MM.1S (cell line): Measurements from ENCODE around the gene DCUN1D1.

Experiments used
- DNase-seq: peaks from one replicate; pipeline ENCODE4 v3.0.0-alpha.2; 2015
- H2AFZ ChIP-seq: fragments of 300-600 bp; sonication (generic); 2 replicates; pipeline ENCODE4 v1.6.0; 2016; ENCODE audit warnings: antibody characterized with exemption, low read length
- H3F3A ChIP-seq: fragments of 300-600 bp; sonication (generic); 2 replicates; pipeline ENCODE4 v1.6.1; 2016; ENCODE audit warnings: mild to moderate bottlenecking, antibody characterized with exemption, low read length, moderate library complexity, mixed read lengths; ENCODE audit not compliant: insufficient read depth
- H3K27ac ChIP-seq: fragments of 300-600 bp; sonication (generic); 2 replicates; pipeline ENCODE4 v1.5.1; 2016; ENCODE audit warnings: mild to moderate bottlenecking, low read length
- H3K27me3 ChIP-seq: fragments of 300-600 bp; sonication (generic); replicated peaks from 2 replicates; pipeline ENCODE4 v1.6.0; 2016; ENCODE audit warnings: low read length; ENCODE audit not compliant: insufficient read depth
- H3K36me3 ChIP-seq: fragments of 300-600 bp; sonication (generic); replicated peaks from 2 replicates; pipeline ENCODE4 v1.6.1; 2016; ENCODE audit warnings: mild to moderate bottlenecking, low read length, mixed read lengths; ENCODE audit not compliant: insufficient read depth
- H3K4me1 ChIP-seq: fragments of 300-600 bp; sonication (generic); 2 replicates; pipeline ENCODE4 v1.6.1; 2016; ENCODE audit warnings: low read length, mixed read lengths
- H3K4me2 ChIP-seq: fragments of 300-600 bp; sonication (generic); 2 replicates; pipeline ENCODE4 v1.6.0; 2016; ENCODE audit warnings: low read depth, low read length
- H3K4me3 ChIP-seq: fragments of 300-600 bp; sonication (generic); 2 replicates; pipeline ENCODE4 v1.5.1; 2016; ENCODE audit warnings: low read length, mixed read lengths
- H3K79me2 ChIP-seq: fragments of 300-600 bp; sonication (generic); 2 replicates; pipeline ENCODE4 v1.6.1; 2016; ENCODE audit warnings: mixed run types, low read length, mixed read lengths
- H3K9ac ChIP-seq: fragments of 300-600 bp; sonication (generic); 2 replicates; pipeline ENCODE4 v1.6.1; 2016; ENCODE audit warnings: low read length, mixed read lengths
- H3K9me2 ChIP-seq: fragments of 300-600 bp; sonication (generic); replicated peaks from 2 replicates; pipeline ENCODE4 v1.6.1; 2016; ENCODE audit warnings: mild to moderate bottlenecking, low read length, mixed read lengths; ENCODE audit not compliant: insufficient read depth
- H3K9me3 ChIP-seq: fragments of 300-600 bp; sonication (generic); replicated peaks from 2 replicates; pipeline ENCODE4 v1.6.1; 2016; ENCODE audit warnings: mild to moderate bottlenecking, low read length, mixed read lengths; ENCODE audit not compliant: insufficient read depth
- H4K20me1 ChIP-seq: fragments of 300-600 bp; sonication (generic); 2 replicates; pipeline ENCODE4 v1.6.1; 2016; ENCODE audit warnings: mild to moderate bottlenecking, low read length, moderate library complexity, mixed read lengths; ENCODE audit not compliant: insufficient read depth
- CTCF ChIP-seq: fragments of 300-600 bp; sonication (generic); IDR thresholded peaks from 2 replicates; pipeline ENCODE4 v1.5.1; 2016; ENCODE audit warnings: antibody characterized with exemption, low read length, mixed read lengths
- EZH2 ChIP-seq: fragments of 300-600 bp; sonication (generic); optimal IDR thresholded peaks from 2 replicates; pipeline ENCODE3; 2017; ENCODE audit warnings: low read depth, mild to moderate bottlenecking, antibody characterized with exemption, low read length, mixed read lengths
- EZH2phosphoT487 ChIP-seq: fragments of 300-600 bp; sonication (generic); IDR thresholded peaks from 2 replicates; pipeline ENCODE4 v1.6.1; 2018; ENCODE audit warnings: antibody characterized with exemption, low read length

Gene DCUN1D1

GRCh38 chr3:182936918-182937285 is 43.4 kb downstream of the DCUN1D1 start:
- Histone ChIP-seq H3K4me2 (no peak overlapping the region), H3K9ac (no peak overlapping the region), H3K36me3 (no peaks in the 10 kb centered on the region), H3K9me2 (no peaks in the 10 kb centered on the region), H3K4me3 (no peak overlapping the region), H3K79me2 (no peaks in the 10 kb centered on the region), H3K27ac (no peak overlapping the region), H3K9me3 (no peaks in the 10 kb centered on the region), H2AFZ (no peak overlapping the region), H3F3A (no peaks in the 10 kb centered on the region), H3K4me1 (peaks cover 12% of the 10 kb centered on the region), H4K20me1 (no peaks in the 10 kb centered on the region), H3K27me3 (no peaks in the 10 kb centered on the region)
- no peak for DNase-seq
- TF ChIP-seq CTCF (no peak), EZH2 (no peak), EZH2phosphoT487 (no peak)

GRCh38 chr3:182936239-182936917 is 44.0 kb downstream of the DCUN1D1 start:
- Histone ChIP-seq H3K4me3 (no peak overlapping the region), H3K4me2 (no peak overlapping the region), H3K27ac (no peak overlapping the region)

GRCh38 chr3:182935803-182936202 is 44.5 kb downstream of the DCUN1D1 start:
- no peak for DNase-seq

More at GRCh38 chr3:182936239-182936917, 44.0 kb downstream of the DCUN1D1 start:
- DNase-seq, result no peak
- no peaks in the 10 kb centered on the region for H3K9me2 ChIP-seq
- no peak overlapping the region for H3K9ac ChIP-seq
- no peaks in the 10 kb centered on the region for H3K27me3 ChIP-seq
- H3K79me2 ChIP-seq, result no peaks in the 10 kb centered on the region
- H3F3A ChIP-seq, result no peaks in the 10 kb centered on the region
- H4K20me1 ChIP-seq, result no peaks in the 10 kb centered on the region
- H3K36me3 ChIP-seq, result no peaks in the 10 kb centered on the region
- TF ChIP-seq CTCF, result no peak
- no peak for TF ChIP-seq EZH2
- no peak for TF ChIP-seq EZH2phosphoT487
- H2AFZ ChIP-seq, result no peak overlapping the region
- H3K9me3 ChIP-seq, result no peaks in the 10 kb centered on the region
- H3K4me1 ChIP-seq, result peaks cover 12% of the 10 kb centered on the region

More at GRCh38 chr3:182935803-182936202, 44.5 kb downstream of the DCUN1D1 start:
- Histone ChIP-seq H3K4me1 (peaks cover 12% of the 10 kb centered on the region), H3K4me3 (no peak overlapping the region), H3K9me3 (no peaks in the 10 kb centered on the region), H4K20me1 (no peaks in the 10 kb centered on the region), H2AFZ (no peak overlapping the region), H3K9me2 (no peaks in the 10 kb centered on the region), H3K9ac (no peak overlapping the region), H3K4me2 (no peak overlapping the region), H3K79me2 (no peaks in the 10 kb centered on the region), H3K36me3 (no peaks in the 10 kb centered on the region), H3F3A (no peaks in the 10 kb centered on the region), H3K27me3 (no peaks in the 10 kb centered on the region), H3K27ac (no peak overlapping the region)
- TF ChIP-seq EZH2phosphoT487 (no peak), EZH2 (no peak), CTCF (no peak)
